ENCODE data around the gene VASP.

Gene VASP

GRCh38 chr19:45464274-45464673 lies 43.0 kb upstream of the VASP start:
- H3K9me3 ChIP-seq (ENCODE audit: severe bottlenecking): no peaks in the 10 kb centered on the region
- H3K27me3 ChIP-seq (ENCODE audit: insufficient read depth, low read depth, severe bottlenecking): no peaks in the 10 kb centered on the region
- no peak overlapping the region for H3K27ac ChIP-seq
- no peaks in the 10 kb centered on the region for H3K36me3 ChIP-seq
- TF ChIP-seq CTCF (IDR thresholded peaks at IDR 0.05; ENCODE audit: low read depth, low read length): no peak
- DNase-seq: no peak
- no peak overlapping the region for H3K4me3 ChIP-seq (ENCODE audit: low read depth, low read length)

- H3K36me3 ChIP-seq: no peaks in the 10 kb centered on the region
- H3K27ac ChIP-seq: no peak overlapping the region
- no peak overlapping the region for H3K4me3 ChIP-seq (ENCODE audit: low read depth, low read length)
- H3K9me3 ChIP-seq (ENCODE audit: severe bottlenecking): no peaks in the 10 kb centered on the region
- peak; percentile 36 for TF ChIP-seq CTCF (IDR thresholded peaks at IDR 0.05; ENCODE audit: low read depth, low read length)
- H3K27me3 ChIP-seq (ENCODE audit: insufficient read depth, low read depth, severe bottlenecking): no peaks in the 10 kb centered on the region
- no peak for DNase-seq
These were observed 42.3 kb upstream of the VASP start for GRCh38 chr19:45464852-45465441.

GRCh38 chr19:45467115-45467455 lies 40.2 kb upstream of the VASP start:
- DNase-seq: no peak
- peak overlapping the region; percentile 55 for H3K27ac ChIP-seq
- no peak for TF ChIP-seq CTCF (IDR thresholded peaks at IDR 0.05; ENCODE audit: low read depth, low read length)

GRCh38 chr19:45467456-45468158 lies 39.7 kb upstream of the VASP start, which contains the start of gene FOSB:
Gene FOSB (plus strand): TSS chr19:45467996. CDS start chr19:45468587, 591 bp downstream.
- Histone ChIP-seq H3K9me3 (ENCODE audit: severe bottlenecking) (no peaks in the 10 kb centered on the region), H3K27ac (peak within 1 kb of the TSS; percentile 80), H3K27me3 (ENCODE audit: insufficient read depth, low read depth, severe bottlenecking) (no peaks in the 10 kb centered on the region), H3K36me3 (no peaks in the 10 kb centered on the region), H3K4me3 (ENCODE audit: low read depth, low read length) (peak within 1 kb of the TSS; percentile 61)
- no peak for TF ChIP-seq CTCF (IDR thresholded peaks at IDR 0.05; ENCODE audit: low read depth, low read length)
- DNase-seq: peak; percentile 94

More at GRCh38 chr19:45467115-45467455, 40.2 kb upstream of the VASP start:
- Histone ChIP-seq H3K36me3 (no peaks in the 10 kb centered on the region), H3K4me3 (ENCODE audit: low read depth, low read length) (peak overlapping the region; percentile 61), H3K9me3 (ENCODE audit: severe bottlenecking) (no peaks in the 10 kb centered on the region), H3K27me3 (ENCODE audit: insufficient read depth, low read depth, severe bottlenecking) (no peaks in the 10 kb centered on the region)

GRCh38 chr19:45468159-45468651 lies 39.1 kb upstream of the VASP start:
- no peaks in the 10 kb centered on the region for H3K27me3 ChIP-seq (ENCODE audit: insufficient read depth, low read depth, severe bottlenecking)
- H3K36me3 ChIP-seq: no peaks in the 10 kb centered on the region
- no peaks in the 10 kb centered on the region for H3K9me3 ChIP-seq (ENCODE audit: severe bottlenecking)
- peak overlapping the region; percentile 80; the same call in 1 of the 2 replicates for H3K27ac ChIP-seq
- peak; percentile 37 for DNase-seq
- H3K4me3 ChIP-seq (ENCODE audit: low read depth, low read length): peak overlapping the region; percentile 61
- TF ChIP-seq CTCF (IDR thresholded peaks at IDR 0.05; ENCODE audit: low read depth, low read length): no peak

All from WERI-Rb-1 (cell line).